Measurements from ENCODE around the gene IQCM. TPM values are rescaled to one million over a fixed set of nuclear protein-coding genes. Genes with fewer than 3 reads are reported as not detected.

The IQCM gene
- total and polyA plus RNA-seq, 10 of the 15 experiments (the other 5 are each of a cell fraction or from before 2014, with no cell fraction given) = not detected

DNA sequence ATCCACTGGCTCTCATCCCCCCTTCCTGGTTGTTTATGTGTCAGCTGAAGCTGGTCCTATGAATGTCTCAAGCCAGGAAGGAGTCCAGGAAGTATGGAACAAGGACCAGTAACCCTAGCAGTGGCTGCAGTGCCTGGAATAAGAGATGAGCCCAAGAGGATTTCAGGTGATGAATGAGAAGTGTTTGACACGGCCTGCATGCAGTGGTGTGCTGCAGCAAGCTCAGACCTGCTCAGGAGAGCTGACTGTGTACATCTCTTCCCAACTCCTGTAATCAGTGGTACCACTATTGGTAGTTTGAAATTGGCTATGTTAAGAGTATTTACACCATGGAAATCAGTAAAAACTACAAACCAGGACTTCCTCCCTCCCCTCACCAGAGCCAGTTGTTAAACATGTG lies 88.0 kb downstream of the IQCM start (continued):
- TF ChIP-seq ZNF207 (IDR thresholded peaks at IDR 0.05; ENCODE audit: borderline replicate concordance) (no peak), STAT1 (conservative IDR thresholded peaks at IDR 0.05) (no peak), TARDBP (IDR thresholded peaks at IDR 0.05; ENCODE audit: borderline replicate concordance) (no peak), RCOR1 (conservative IDR thresholded peaks at IDR 0.05; ENCODE audit: low read depth, low read length) (no peak), FOXM1 (IDR thresholded peaks at IDR 0.05; ENCODE audit: low read depth, low read length) (no peak), NR2C1 (IDR thresholded peaks at IDR 0.05) (no peak), MTA2 (IDR thresholded peaks at IDR 0.05; ENCODE audit: low read depth) (no peak)

DNA sequence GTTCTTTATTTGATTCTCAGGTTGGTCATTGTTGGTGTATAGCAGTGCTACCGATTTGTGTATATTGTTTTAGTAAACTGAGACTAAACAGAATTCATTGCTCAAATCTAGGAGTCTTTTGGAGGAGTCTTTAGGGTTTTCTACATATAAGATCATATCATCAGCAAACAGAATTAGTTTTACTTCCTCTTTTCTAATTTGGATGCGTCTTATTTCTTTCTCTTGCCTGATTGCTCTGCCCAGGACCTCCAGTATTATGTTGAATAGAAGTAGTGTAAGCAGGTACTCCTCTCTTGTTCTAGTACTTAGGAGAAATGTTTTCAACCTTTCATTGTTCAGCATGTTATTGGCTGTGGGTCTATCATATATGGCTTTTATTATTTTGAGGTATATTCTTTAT lies 92.6 kb downstream of the IQCM start:
- DNase-seq (ENCODE audit: low read depth, low spot score) (no peak), FAIRE-seq (no peak), ATAC-seq (no peak)
- ChIA-PET CTCF (no interaction called here), RAD21 (ENCODE audit: unreplicated experiment) (no interaction called here), POLR2A (no interaction called here), SMC1A (ENCODE audit: uncharacterized antibody, unreplicated experiment) (no interaction called here)
- H3K9me3 ChIP-seq (replicated peaks; ENCODE audit: control insufficient read depth, insufficient read depth, low read length) = no peaks in the 10 kb centered on the region
- H2AFZ ChIP-seq (ENCODE audit: control insufficient read depth, low read depth, low read length) = no peak overlapping the region
- no peaks in the 10 kb centered on the region for H4K20me1 ChIP-seq (ENCODE audit: control insufficient read depth, insufficient read depth)
- H3K79me2 ChIP-seq (ENCODE audit: control insufficient read depth, insufficient read depth, low read length) = no peaks in the 10 kb centered on the region
- no peaks in the 10 kb centered on the region for H3K36me3 ChIP-seq (ENCODE audit: control insufficient read depth in 2 of 2, insufficient read depth in 2 of 2, low read length in 1 of 2)
- intact Hi-C loops (cut with micrococcal nuclease; ENCODE audit: unreplicated experiment) = no loop called here
- H3K4me1 ChIP-seq (ENCODE audit: control insufficient read depth, insufficient read depth, low read length) = peaks cover 3% of the 10 kb centered on the region; the same call in 1 of the 2 replicates
- TF ChIP-seq HDGF (IDR thresholded peaks at IDR 0.05) = no peak
- no peak for TF ChIP-seq NBN (IDR thresholded peaks at IDR 0.05)
- TF ChIP-seq FOXM1 (IDR thresholded peaks at IDR 0.05; ENCODE audit: low read depth, low read length) = no peak
- no peak for TF ChIP-seq JUND (IDR thresholded peaks at IDR 0.05; ENCODE audit: low read depth, low read length)
- TF ChIP-seq, protein P1, sequence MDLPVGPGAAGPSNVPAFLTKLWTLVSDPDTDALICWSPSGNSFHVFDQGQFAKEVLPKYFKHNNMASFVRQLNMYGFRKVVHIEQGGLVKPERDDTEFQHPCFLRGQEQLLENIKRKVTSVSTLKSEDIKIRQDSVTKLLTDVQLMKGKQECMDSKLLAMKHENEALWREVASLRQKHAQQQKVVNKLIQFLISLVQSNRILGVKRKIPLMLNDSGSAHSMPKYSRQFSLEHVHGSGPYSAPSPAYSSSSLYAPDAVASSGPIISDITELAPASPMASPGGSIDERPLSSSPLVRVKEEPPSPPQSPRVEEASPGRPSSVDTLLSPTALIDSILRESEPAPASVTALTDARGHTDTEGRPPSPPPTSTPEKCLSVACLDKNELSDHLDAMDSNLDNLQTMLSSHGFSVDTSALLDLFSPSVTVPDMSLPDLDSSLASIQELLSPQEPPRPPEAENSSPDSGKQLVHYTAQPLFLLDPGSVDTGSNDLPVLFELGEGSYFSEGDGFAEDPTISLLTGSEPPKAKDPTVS (IDR thresholded peaks at IDR 0.05; ENCODE audit: low read depth, low read length) = no peak
- TF ChIP-seq GATAD2B (conservative IDR thresholded peaks at IDR 0.05; ENCODE audit: low read depth) = no peak
- TF ChIP-seq, protein P2, sequence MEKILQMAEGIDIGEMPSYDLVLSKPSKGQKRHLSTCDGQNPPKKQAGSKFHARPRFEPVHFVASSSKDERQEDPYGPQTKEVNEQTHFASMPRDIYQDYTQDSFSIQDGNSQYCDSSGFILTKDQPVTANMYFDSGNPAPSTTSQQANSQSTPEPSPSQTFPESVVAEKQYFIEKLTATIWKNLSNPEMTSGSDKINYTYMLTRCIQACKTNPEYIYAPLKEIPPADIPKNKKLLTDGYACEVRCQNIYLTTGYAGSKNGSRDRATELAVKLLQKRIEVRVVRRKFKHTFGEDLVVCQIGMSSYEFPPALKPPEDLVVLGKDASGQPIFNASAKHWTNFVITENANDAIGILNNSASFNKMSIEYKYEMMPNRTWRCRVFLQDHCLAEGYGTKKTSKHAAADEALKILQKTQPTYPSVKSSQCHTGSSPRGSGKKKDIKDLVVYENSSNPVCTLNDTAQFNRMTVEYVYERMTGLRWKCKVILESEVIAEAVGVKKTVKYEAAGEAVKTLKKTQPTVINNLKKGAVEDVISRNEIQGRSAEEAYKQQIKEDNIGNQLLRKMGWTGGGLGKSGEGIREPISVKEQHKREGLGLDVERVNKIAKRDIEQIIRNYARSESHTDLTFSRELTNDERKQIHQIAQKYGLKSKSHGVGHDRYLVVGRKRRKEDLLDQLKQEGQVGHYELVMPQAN (conservative IDR thresholded peaks at IDR 0.05) = no peak
- no peak for TF ChIP-seq NFXL1 (IDR thresholded peaks at IDR 0.05; ENCODE audit: borderline replicate concordance)
- TF ChIP-seq MEF2A (IDR thresholded peaks at IDR 0.05; ENCODE audit: insufficient read depth, low read depth, low read length) = no peak
- TF ChIP-seq, protein P3, sequence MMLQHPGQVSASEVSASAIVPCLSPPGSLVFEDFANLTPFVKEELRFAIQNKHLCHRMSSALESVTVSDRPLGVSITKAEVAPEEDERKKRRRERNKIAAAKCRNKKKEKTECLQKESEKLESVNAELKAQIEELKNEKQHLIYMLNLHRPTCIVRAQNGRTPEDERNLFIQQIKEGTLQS (IDR thresholded peaks at IDR 0.05; ENCODE audit: borderline replicate concordance, extremely low read depth, low read depth, low read length) = no peak
- no peak for TF ChIP-seq NR2C1 (IDR thresholded peaks at IDR 0.05)
- no peak for TF ChIP-seq SREBF1 (IDR thresholded peaks at IDR 0.05; ENCODE audit: low read length)
- no peak overlapping the region for H3K4me3 ChIP-seq
- no peak overlapping the region for H3K27ac ChIP-seq (ENCODE audit: control insufficient read depth, insufficient read depth)
- no TSS peak for BruUV-seq (replicated peaks)
- no peaks in the 10 kb centered on the region; a peak in 1 of 4 replicates for H3K27me3 ChIP-seq (replicated peaks in 1 of 2; ENCODE audit: control insufficient read depth in 2 of 2, insufficient read depth in 2 of 2, low read length in 1 of 2)
- no peak overlapping the region for H3K4me2 ChIP-seq (ENCODE audit: control insufficient read depth, insufficient read depth)
- H3K9ac ChIP-seq (ENCODE audit: control insufficient read depth, insufficient read depth, low read length) = no peak overlapping the region
- in situ Hi-C loops (cut with MboI) = no loop called here
- 0% methylated on average over 2 of the region's 2 CpGs for WGBS (ENCODE audit: insufficient coverage, insufficient replicate concordance, low lambda C conversion rate, missing lambda C conversion rate)
